Fibroblast of skin of right biceps (primary cell): Measurements from ENCODE around the gene HELT.
"Not testable (repeated sequence)": the region's sequence is repeated elsewhere in the genome, so short reads cannot be mapped to it uniquely, and the experiment has no call there.

Experiments used
- DNase-seq: peaks from one replicate; pipeline ENCODE4 v3.0.0-alpha.2; 2013

Gene HELT, protein sequence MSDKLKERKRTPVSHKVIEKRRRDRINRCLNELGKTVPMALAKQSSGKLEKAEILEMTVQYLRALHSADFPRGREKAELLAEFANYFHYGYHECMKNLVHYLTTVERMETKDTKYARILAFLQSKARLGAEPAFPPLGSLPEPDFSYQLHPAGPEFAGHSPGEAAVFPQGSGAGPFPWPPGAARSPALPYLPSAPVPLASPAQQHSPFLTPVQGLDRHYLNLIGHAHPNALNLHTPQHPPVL

GRCh38 chr4:185017964-185018772, at the start of gene HELT:
HELT (plus strand) TSS chr4:185018490; CDS start chr4:185018929, 439 bp downstream.
- no peak for DNase-seq

GRCh38 chr4:184968784-184969201, 49.5 kb upstream of the HELT start:
- DNase-seq = no peak

DNA sequence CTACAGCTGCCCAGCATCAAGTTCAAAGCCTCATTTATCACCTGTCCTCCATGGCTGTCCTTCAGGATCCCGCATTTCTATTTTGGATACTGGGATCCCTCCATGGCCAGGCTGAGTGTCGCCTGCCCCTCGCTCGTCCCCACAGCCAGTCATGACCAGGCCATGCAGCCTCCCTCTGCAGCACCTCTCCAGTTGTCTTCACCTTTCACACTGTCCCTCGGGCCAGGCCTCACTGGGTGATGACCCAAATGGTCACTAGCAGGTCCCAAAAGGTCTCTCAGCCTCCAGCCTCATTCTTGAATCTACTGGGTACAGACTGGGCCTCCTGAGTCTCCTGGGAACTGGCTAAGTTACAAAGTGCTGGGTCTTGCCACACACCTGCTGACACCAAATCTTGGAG, 48.7 kb upstream of the HELT start:
- DNase-seq = no peak

DNA sequence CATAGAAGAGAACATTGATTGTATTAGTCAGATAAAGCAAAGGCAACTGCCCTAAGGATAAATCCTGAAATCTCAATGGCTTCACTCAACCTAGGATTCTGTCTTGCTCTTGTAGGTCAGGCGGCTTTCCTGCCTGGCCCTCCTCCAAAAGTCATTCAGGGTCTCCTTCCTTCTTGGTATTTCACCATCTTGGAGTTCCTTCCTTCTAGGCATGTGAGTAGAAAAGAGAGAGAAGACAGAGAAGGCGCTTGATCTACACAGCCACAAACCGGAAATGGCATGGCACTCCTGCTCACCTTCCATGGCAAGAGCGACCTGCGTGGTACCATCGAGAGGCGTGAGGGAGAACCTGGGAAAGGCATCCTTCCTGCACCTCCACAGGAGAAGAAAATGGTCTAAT, 45.3 kb upstream of the HELT start:
- no peak for DNase-seq

- DNase-seq = not testable (repeated sequence)
Observed at GRCh38 chr4:184976348-184976747, 41.9 kb upstream of the HELT start.

DNA sequence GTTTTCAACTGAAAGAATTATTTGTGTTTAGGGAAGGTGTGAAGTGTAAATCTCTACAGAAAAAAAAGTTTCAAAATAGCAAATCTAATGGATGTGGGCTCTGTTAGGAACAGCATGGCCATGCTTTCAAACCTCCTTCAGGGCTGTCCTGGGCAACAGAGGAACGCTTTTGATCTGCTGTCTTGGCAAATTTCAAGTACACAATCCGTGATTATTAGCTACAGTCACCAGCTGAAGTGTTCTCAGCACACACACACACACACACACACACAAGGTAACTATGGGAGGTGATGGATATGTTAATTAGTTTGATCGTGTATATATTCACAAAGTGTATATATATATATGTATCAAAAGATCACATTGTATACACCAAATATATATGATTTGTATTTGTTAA, 40.5 kb upstream of the HELT start:
- no peak for DNase-seq

- DNase-seq = no peak
Observed at GRCh38 chr4:184978211-184978610, 40.1 kb upstream of the HELT start.

DNA sequence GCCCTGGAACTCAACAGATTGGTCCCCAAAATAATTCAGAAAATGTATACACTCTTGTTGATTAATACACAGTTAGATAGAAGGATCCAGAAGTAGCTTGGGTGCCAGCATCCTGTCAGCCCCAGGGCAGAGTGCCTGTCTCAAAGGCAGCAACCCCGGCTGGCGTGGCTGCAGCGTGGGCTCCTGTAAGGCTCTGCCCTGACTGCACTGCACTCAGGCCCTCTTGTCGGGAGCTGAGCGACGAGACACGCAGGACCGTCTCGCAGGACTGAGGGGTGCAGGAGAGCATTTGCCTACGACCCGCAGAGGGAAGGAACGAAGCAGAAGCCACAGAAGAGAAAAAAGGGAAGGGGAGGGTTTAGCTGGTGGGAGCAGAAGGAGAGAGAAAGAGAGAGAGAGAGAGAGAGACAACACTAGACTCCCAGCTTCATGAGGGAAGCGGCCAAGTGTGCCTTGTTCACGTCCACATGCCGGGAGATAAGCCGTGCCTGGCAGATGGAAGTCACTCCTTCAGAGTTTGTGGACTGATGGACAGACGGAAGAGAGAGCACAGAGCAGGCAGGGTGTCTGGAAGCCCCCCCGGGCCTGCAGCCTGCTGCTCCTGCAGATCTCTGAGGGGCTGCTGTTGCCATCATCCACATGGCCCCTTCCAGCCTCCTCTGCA, 38.7 kb upstream of the HELT start:
- no peak for DNase-seq

DNA sequence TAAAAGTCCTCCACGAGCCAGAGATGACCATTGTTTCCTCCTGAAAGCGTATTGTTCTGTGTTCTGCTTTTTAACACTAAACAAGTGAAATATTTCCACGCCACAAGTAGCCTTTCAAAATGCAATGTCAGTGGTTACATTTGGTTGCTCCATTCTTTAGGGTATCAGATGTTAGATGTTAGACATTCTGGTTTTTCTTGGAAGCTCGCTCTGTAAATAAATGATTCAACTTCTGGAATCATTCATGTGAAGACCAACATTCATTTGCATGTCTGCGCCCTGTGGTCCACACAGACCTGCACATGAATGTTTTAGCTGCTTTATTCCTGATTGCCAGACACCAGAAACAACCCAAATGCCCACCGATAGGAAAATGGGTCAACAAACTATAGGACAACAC, 38.0 kb upstream of the HELT start:
- DNase-seq = no peak

DNA sequence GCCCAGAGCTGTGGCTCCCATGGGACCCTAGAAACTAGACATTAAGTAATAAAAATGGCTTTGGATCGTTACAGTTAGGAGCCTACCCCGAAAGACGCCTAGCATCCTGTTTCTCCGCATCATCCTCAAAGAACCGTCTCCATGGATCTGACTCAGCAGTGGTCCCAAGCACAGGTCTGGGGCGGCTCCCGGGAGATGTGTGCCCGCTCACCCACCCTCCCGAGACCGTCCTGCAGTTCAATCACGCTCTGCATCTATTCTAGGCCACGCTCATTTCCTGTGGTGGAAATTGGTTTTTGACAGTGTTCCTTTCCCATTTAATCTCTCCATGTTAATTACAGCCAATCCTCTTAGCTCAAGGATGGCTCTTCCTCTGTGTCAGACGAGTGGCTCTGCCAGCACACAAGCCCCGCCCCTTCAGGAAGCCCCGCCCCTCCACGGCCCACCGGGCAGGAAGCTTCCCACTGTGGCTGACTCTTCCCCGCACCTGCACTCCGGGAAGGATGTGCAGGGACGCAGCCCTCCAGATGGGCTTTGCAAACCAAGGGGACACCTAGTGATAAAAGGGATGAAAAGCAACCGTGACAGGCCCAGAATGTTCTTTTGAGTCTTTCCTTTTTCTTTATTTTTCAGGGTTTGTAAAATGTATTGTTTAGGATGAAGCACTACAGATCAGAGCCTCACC, 34.5 kb upstream of the HELT start:
- peak; percentile 39 for DNase-seq

- DNase-seq = no peak
Observed at GRCh38 chr4:184987493-184988031, 30.7 kb upstream of the HELT start.

DNA sequence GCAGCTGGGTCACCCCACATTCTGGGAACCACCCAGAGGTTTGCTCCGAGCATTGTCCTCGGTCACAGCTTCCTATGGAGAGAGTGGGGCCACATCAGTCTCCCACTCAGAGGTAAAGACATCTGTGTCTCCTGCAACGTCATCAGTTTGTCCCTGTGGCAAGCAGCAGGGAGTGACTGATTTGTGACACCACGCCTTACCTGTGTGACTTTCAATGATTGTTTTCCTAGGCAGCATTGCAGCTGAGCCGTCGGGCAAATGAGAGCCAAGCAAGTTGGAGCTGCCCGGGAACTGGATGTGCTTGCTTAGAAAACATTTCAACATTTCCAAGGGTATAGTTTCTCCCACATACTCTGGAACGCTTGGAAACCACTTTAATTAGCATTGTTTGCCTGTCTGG, 29.7 kb upstream of the HELT start:
- DNase-seq = no peak

DNA sequence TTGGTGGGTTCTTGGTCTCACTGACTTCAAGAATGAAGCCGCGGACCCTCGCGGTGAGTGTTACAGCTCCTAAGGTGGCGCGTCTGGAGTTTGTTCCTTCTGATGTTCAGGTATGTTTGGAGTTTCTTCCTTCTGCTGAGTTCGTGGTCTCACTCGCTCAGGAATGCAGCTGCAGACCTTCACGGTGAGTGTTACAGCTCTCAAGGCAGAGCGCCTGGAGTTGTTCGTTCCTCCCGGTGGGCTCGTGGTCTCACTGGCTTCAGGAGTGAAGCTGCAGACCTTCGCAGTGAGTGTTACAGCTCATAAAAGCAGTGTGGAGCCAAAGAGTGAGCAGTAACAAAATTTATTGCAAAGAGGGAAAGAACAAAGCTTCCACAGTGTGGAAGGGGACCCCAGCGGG, 29.0 kb upstream of the HELT start:
- DNase-seq = not testable (repeated sequence)

DNA sequence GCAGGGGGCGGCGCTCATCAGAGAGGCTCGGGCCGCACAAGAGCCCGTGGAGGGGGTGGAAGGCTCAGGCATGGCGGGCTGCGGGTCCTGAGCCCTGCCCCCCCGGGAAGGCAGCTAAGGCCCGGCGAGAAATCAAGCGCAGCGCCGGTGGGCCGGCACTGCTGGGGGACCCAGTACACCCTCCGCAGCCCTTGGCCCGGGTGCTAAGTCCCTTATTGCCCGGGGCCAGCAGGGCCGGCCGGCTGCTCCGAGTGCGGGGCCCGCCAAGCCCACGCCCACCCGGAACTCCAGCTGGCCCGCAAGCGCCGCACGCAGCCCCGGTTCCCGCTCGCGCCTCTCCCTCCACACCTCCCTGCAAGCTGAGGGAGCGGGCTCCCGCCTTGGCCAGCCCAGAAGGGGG, 28.2 kb upstream of the HELT start:
- DNase-seq = not testable (repeated sequence)

GRCh38 chr4:184991860-184992259, 26.4 kb upstream of the HELT start:
- no peak for DNase-seq

- no peak for DNase-seq
Observed at GRCh38 chr4:184992422-184992821, 25.9 kb upstream of the HELT start.

DNA sequence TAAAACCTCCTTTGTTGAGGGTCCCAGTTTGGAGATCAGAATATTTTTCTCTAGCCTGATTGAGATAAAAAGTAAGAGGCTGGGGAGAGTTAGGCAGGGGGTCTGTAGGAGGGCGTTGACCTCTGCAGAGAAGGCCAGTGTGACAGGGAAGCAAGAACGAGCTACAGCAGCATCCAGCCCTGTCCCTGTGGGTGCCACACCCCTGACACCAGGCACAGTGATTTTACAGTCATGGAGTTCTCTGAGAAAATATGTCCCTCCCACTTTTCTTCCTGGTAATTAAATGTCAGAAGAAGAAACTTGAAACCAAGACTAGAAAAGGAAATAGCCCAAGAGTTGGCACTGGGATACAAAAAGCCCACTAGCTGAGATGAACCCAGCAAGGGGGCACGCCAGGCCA, 25.0 kb upstream of the HELT start:
- DNase-seq = no peak

GRCh38 chr4:184994010-184994622, 24.2 kb upstream of the HELT start:
- DNase-seq = no peak

- DNase-seq = no peak
Observed at GRCh38 chr4:184994623-184995010, 23.7 kb upstream of the HELT start.

- not testable (repeated sequence) for DNase-seq
Observed at GRCh38 chr4:184997656-184998055, 20.6 kb upstream of the HELT start.

DNA sequence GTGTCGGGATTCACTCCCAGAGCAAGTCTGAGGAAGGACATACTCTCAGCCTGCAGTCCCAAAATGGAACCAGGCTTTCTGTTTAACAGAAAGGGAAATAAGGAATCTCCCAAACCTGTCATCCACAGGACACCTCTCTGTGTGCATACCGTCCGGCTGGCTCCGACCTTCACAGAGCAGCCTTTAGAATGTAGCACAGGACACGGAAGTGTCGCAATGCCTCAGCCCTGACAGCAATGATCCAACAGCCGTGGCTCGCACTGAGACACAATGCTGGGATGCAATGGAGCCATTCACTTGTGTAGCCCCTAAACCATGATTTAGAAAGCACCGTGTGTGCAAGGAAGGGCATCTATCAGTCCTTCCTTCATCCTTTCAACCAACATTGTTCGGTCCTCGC, 15.5 kb upstream of the HELT start:
- DNase-seq = no peak

DNA sequence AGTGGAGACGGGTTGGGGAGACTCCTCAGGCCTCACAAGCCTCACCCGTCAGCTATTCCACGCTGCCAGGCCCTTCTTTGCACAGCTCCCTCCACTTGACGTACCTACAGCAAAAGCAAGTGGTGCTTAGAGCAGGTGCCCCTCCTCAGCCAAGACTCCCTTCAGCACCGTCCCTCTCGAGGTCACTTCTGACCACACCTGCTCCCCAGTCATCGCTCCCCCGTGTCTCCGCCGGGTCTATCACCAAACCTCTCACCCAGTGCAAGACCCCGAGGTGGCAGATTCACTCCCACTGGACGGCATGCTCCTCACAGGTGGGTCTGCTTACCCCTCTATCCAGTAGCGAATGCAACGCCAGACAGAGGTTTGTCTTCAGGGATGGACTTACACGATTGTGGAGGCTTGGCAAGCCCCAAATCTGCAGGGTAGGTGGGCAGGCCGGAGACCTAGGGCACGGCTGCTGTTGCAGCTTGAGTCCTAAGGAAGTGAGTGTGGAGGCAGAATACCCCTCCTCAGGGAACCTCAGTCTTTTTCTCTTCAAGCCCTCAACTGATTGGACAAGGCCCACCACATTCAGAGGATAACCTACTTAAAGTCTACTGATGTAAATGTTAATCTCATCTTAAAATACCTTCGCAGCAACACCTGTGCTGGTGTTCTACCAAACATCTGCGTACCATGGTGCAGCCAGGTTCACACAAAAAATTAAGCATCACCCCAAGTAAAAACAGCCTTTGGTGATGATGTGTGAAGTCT, 14.5 kb upstream of the HELT start:
- no peak for DNase-seq
